GM12878 (cell line): ENCODE data around the gene DSTYK. TPM values are rescaled to one million over a fixed set of nuclear protein-coding genes. Genes with fewer than 3 reads are reported as not detected.

ENCODE experiments used
- ATAC-seq: fragments of 200-7000 bp; cut with Tn5 transposase; 3 replicates; pipeline ENCODE4 v1.9.1; 2020; ENCODE audit warnings: mild to moderate bottlenecking, moderate library complexity
- BruUV-seq: library from RNA; stranded (reverse); fragments of 400-500 nt; replicated peaks from 2 replicates; lab custom pipeline; 2021; lab: Mats Ljungman, UMichigan
- CTCF ChIA-PET: fragments of 300-600 bp; sonication (Branson Sonifier 250); formaldehyde crosslinking; extraction: SDS; loops from one replicate; lab custom pipeline; 2021; ENCODE audit warnings: inconsistent platforms; lab: Yijun Ruan, JAX
- POLR2A ChIA-PET: fragments of 350-600 bp; formaldehyde crosslinking; extraction: SDS; loops from one replicate; lab custom pipeline; 2021; ENCODE audit warnings: inconsistent platforms; lab: Charles Lee
- RAD21 ChIA-PET: fragments of 300-600 bp; sonication (Branson Sonifier 250); formaldehyde crosslinking; loops from one replicate; lab custom pipeline; 2023; ENCODE audit warnings: antibody characterized with exemption; ENCODE audit not compliant: unreplicated experiment; lab: Charles Lee
- SMC1A ChIA-PET: fragments of 300-600 bp; sonication (Branson Sonifier 250); formaldehyde crosslinking; loops from one replicate; lab custom pipeline; 2023; ENCODE audit not compliant: unreplicated experiment, uncharacterized antibody; lab: Charles Lee
- DNase-seq: peaks from one replicate; pipeline ENCODE4 v3.0.0-alpha.2; 2011; ENCODE audit warnings: low read depth, low spot score
- FAIRE-seq: peaks from 3 replicates; lab custom pipeline; 2011; peaks lifted over from hg19 to GRCh38; lab: Jason Lieb, UNC
- H2AFZ ChIP-seq: 2 replicates; pipeline ENCODE4 v1.6.0; 2011; ENCODE audit warnings: low read depth, low read length, control low read depth; ENCODE audit not compliant: control insufficient read depth
- H3K27ac ChIP-seq: 2 replicates; pipeline ENCODE4 v1.5.1; 2011; ENCODE audit warnings: control low read depth; ENCODE audit not compliant: control insufficient read depth, insufficient read depth
- H3K27me3 ChIP-seq, 2 experiments: replicated peaks in 1 of 2; 2 replicates each; pipeline versions ENCODE4 v1.6.0 to v1.6.1; 2011; ENCODE audit warnings: low read length in 1 of 2; ENCODE audit not compliant: control insufficient read depth in 2 of 2, insufficient read depth in 2 of 2
- H3K36me3 ChIP-seq, 2 experiments: 2 replicates each; pipeline ENCODE4 v1.5.1; 2011; ENCODE audit warnings: low read length in 1 of 2; ENCODE audit not compliant: control insufficient read depth in 2 of 2, insufficient read depth in 2 of 2
- H3K4me1 ChIP-seq: 2 replicates; pipeline ENCODE4 v1.6.1; 2011; ENCODE audit warnings: mild to moderate bottlenecking, low read length, moderate library complexity, mixed read lengths; ENCODE audit not compliant: control insufficient read depth, insufficient read depth
- H3K4me2 ChIP-seq: 2 replicates; pipeline ENCODE4 v1.6.0; 2011; ENCODE audit warnings: control low read depth; ENCODE audit not compliant: control insufficient read depth, insufficient read depth
- H3K4me3 ChIP-seq: fragments of 200-600 bp; sonication (generic); 2 replicates; pipeline ENCODE4 v1.5.1; 2016
- H3K79me2 ChIP-seq: 2 replicates; pipeline ENCODE4 v1.6.0; 2011; ENCODE audit warnings: low read length; ENCODE audit not compliant: control insufficient read depth, insufficient read depth
- H3K9ac ChIP-seq: 2 replicates; pipeline ENCODE4 v1.8.0; 2011; ENCODE audit warnings: low read length, control low read depth, mixed read lengths; ENCODE audit not compliant: control insufficient read depth, insufficient read depth
- H3K9me3 ChIP-seq: replicated peaks from 3 replicates; pipeline ENCODE4 v1.5.1; 2011; ENCODE audit warnings: mild to moderate bottlenecking, low read length; ENCODE audit not compliant: control insufficient read depth, insufficient read depth
- H4K20me1 ChIP-seq: 2 replicates; pipeline ENCODE4 v1.6.0; 2011; ENCODE audit not compliant: control insufficient read depth, insufficient read depth
- ASH2L ChIP-seq: fragments of 300-600, 200-600 bp; sonication (generic); IDR thresholded peaks from 2 replicates; pipeline ENCODE4 v1.6.1; 2017; ENCODE audit warnings: low read depth, mild to moderate bottlenecking, borderline replicate concordance
- BCL3 ChIP-seq: IDR thresholded peaks from 2 replicates; pipeline ENCODE4 v1.6.1; 2011; ENCODE audit warnings: borderline replicate concordance, low read depth, mild to moderate bottlenecking, moderate library complexity, low read length; ENCODE audit not compliant: insufficient read depth, poor library complexity, severe bottlenecking
- CHD4 ChIP-seq: fragments of 200-600 bp; sonication (generic); IDR thresholded peaks from 2 replicates; pipeline ENCODE4 v1.6.1; 2016; ENCODE audit warnings: mild to moderate bottlenecking
- CUX1 ChIP-seq: IDR thresholded peaks from 2 replicates; pipeline ENCODE4 v1.6.1; 2012; ENCODE audit warnings: improper control_type of control experiment, low read depth, low read length; ENCODE audit not compliant: insufficient replicate concordance
- MYB ChIP-seq: fragments of 150-350 bp; IDR thresholded peaks from 2 replicates; pipeline ENCODE4 v1.6.1; 2014; ENCODE audit warnings: mild to moderate bottlenecking, low read depth, low read length, borderline replicate concordance
- PBX3 ChIP-seq: IDR thresholded peaks from 2 replicates; pipeline ENCODE4 v1.6.1; 2011; ENCODE audit warnings: mild to moderate bottlenecking, low read depth, low read length, moderate library complexity; ENCODE audit not compliant: insufficient replicate concordance
- POLR2A ChIP-seq: IDR thresholded peaks from 2 replicates; pipeline ENCODE4 v1.6.1; 2011; ENCODE audit warnings: low read depth, mild to moderate bottlenecking, low read length
- TCF12 ChIP-seq: IDR thresholded peaks from 2 replicates; pipeline ENCODE4 v1.6.1; 2011; ENCODE audit warnings: low read depth, mild to moderate bottlenecking, low read length
- TCF3 ChIP-seq: IDR thresholded peaks from 2 replicates; pipeline ENCODE4 v1.6.1; 2012; ENCODE audit warnings: low read depth, mild to moderate bottlenecking, low read length, borderline replicate concordance; ENCODE audit not compliant: insufficient read depth
- ZNF207 ChIP-seq: fragments of 450-650 bp; IDR thresholded peaks from 2 replicates; pipeline ENCODE4 v1.6.1; 2014; ENCODE audit warnings: antibody characterized with exemption, mild to moderate bottlenecking, borderline replicate concordance
- WGBS: methylation state at CpG from one replicate; pipeline ENCODE4 v1.1.6; 2016; ENCODE audit warnings: low lambda C conversion rate; ENCODE audit not compliant: insufficient replicate concordance, insufficient coverage; ENCODE audit errors: missing lambda C conversion rate; 5-methylcytosine and 5-hydroxymethylcytosine counted together
- in situ Hi-C: fragments of 300-500 bp; cut with MboI; formaldehyde crosslinking; loops from 9 replicates; pipeline ENCODE4 v1.14.3; 2018; ENCODE audit warnings: mixed read lengths
- intact Hi-C: fragments of 100-400 bp; cut with micrococcal nuclease; formaldehyde crosslinking; loops from one replicate; pipeline ENCODE4 v1.14.2; 2022; ENCODE audit not compliant: unreplicated experiment
- polyA plus RNA-seq, 11 experiments: library from polyadenylated mRNA; depleted of rRNA in 4 of 11; unstranded in 6 of 11; stranded (reverse) in 5 of 11; fragments of >200 nt; fragmentation: Nextera tagmentation in 4 of 11; fragmentation: Illumina TruSeq in 1 of 11; extraction: Ambion mirVana in 4 of 11; extraction: Trizol in 1 of 11; gene quantifications; 1 replicate in 1 of 11; 2 replicates in 10 of 11; pipeline versions ENCODE4 v1.2.1 to v1.2.3, GENCODE V29; 2011 to 2016; ENCODE audit warnings: inconsistent platforms in 2 of 11, missing spikeins in 2 of 11, low read depth in 1 of 11
- total RNA-seq, 4 experiments: library from RNA; depleted of rRNA in 3 of 4; stranded (reverse); fragments of >200 nt in 3 of 4; fragmentation: Illumina TruSeq in 1 of 4; extraction: Trizol in 1 of 4; gene quantifications; 2 replicates each; pipeline versions ENCODE4 v1.2.1 to v1.2.3, GENCODE V29; 2013 to 2021

The DSTYK gene
- total and polyA plus RNA-seq, 10 of the 15 experiments (the other 5 are each of a cell fraction or from before 2014, with no cell fraction given) = 2.7 to 5.5 (median 3.6) TPM

- H3K79me2 ChIP-seq = no peaks in the 10 kb centered on the region
- peaks cover 4% of the 10 kb centered on the region for H4K20me1 ChIP-seq
- no peak for DNase-seq
- TF ChIP-seq BCL3 (no peak), PBX3 (no peak), CHD4 (no peak), TCF12 (peak; percentile 40; the same call in 1 of the 2 replicates), MYB (no peak), TCF3 (0 out of 2 replicates have a peak, but pooled peaks have one; percentile 21), CUX1 (no peak), ASH2L (no peak), ZNF207 (no peak), POLR2A (no peak)
- H3K27ac ChIP-seq = no peak overlapping the region
- no peak overlapping the region for H3K9ac ChIP-seq
- H3K4me2 ChIP-seq = no peak overlapping the region
- H3K4me3 ChIP-seq = no peak overlapping the region
- BruUV-seq = no TSS peak
- CTCF ChIA-PET = interaction anchor here (3.1 to 42.1 kb wide), 6 partner anchors 14 to 197 kb away, joined by 11 to 2333 read pairs (median 102); partner anchors contain the start of genes NUAK2 and TMCC2
- no peak overlapping the region for H2AFZ ChIP-seq
- in situ Hi-C loops (loop anchor here (5.0 kb wide), 1 partner anchor 282 kb away; no protein-coding TSS in a partner anchor), intact Hi-C loops (loop anchor here (5.0 kb wide), 1 partner anchor 117 kb away; no protein-coding TSS in a partner anchor)
- ATAC-seq = no peak
- H3K9me3 ChIP-seq = no peaks in the 10 kb centered on the region
- no peak for FAIRE-seq
- no peaks in the 10 kb centered on the region for H3K36me3 ChIP-seq
- 30% methylated on average over 10 of the region's 10 CpGs for WGBS
- no peaks in the 10 kb centered on the region for H3K4me1 ChIP-seq
- POLR2A ChIA-PET = interaction anchor here (0.5 to 1.6 kb wide), 3 partner anchors 20 to 88 kb away, joined by 3 to 9 read pairs (median 3); no protein-coding TSS in a partner anchor
- SMC1A ChIA-PET = interaction anchor here (0.5 to 17.4 kb wide), 6 partner anchors 17 to 856 kb away, joined by 3 to 427 read pairs (median 3); partner anchors contain the start of gene TMCC2
- RAD21 ChIA-PET = interaction anchor here (0.9 to 21.3 kb wide), 5 partner anchors 11 to 270 kb away, joined by 3 to 728 read pairs (median 9); partner anchors contain the start of gene TMCC2
- no peaks in the 10 kb centered on the region; a peak in 2 of 4 replicates for H3K27me3 ChIP-seq
Observed at GRCh38 chr1:205259324-205259832, 47.9 kb upstream of the DSTYK start.
